Stimulated activated CD8-positive, alpha-beta memory T cell treated with anti-CD3 and anti-CD28 coated beads, Interleukin-7, amount 100 ng/mL, for 48 hours (primary cell): ENCODE measurements around the gene PCSK6.
"Not testable (repeated sequence)": the region's sequence is repeated elsewhere in the genome, so short reads cannot be mapped to it uniquely, and the experiment has no call there.

Experiments used
- DNase-seq, 2 donors: peaks; one replicate each; pipeline ENCODE4 v3.0.0-alpha.2; 2020; ENCODE audit warnings: low read depth in 1 of 2; ENCODE audit errors: extremely low read depth in 1 of 2

The PCSK6 gene

GRCh38 chr15:101294731-101295606 lies 194.5 kb downstream of the PCSK6 start, which contains the start of gene SNRPA1:
TSS of gene SNRPA1 (minus strand) at chr15:101295248. CDS start at chr15:101295178, 70 bp downstream.
- peak; percentile 94 to 95 for DNase-seq

DNA sequence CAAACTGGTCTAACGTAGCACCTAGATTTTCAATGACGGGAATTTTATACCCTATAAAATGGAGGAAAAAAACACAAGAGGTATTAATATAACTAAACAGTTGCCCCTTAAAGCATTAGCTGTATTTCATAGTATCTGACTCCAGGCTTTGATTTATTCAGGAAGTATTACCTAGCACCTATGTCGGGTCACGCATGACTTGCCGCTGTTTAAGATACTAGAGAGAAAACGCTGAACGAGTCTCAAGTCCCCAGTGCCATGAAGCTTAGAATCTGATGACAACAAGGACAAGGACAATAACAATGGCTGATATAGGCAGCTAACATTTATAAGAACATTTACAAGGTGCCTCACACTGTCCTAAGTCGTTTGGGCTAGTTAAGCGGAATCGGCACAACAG lies 196.4 kb downstream of the PCSK6 start:
- no peak for DNase-seq

DNA sequence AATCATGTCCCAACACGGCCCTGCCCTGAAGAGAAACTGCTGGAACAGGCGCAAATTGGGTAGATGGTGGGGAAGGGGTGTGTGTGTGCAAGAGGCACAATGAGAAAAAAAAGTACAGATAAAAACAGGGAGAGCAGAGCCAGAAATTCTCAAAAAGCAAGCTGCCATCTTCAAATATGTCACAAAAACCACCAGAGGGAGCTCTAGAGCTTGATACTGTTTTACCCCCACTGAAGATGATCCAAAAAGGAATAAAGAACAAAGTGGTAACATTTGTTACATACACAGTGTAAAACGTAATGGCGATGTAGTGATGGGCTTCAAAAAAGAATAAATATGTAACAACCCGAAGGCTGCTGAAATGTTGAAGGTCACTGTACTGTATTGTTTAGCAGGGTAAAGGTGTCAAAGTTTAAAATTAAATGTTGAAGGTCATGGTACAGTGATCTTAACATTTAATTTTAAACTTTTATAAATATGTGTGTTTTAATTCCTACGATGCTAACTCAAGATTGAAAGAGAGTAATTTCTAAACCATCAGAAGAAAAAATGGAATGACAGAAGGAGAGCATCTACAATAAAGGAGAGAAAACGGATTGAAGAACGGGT lies 200.5 kb downstream of the PCSK6 start:
- DNase-seq, result no peak

DNA sequence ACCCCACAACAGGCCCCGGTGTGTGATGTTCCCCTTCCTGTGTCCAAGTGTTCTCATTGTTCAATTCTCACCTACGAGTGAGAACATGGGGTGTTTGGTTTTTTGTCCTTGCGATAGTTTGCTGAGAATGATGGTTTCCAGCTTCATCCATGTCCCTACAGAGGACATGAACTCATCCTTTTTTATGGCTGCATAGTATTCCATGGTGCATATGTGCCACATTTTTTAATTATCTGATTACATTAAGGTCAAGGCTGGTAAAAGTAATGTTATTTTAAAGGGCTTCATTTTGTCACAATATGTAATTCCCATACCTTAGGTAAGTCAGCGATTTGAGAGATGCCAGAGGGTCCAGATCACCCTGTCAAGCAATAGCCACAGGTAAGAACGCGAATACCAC lies 202.2 kb downstream of the PCSK6 start:
- not testable (repeated sequence) for DNase-seq

DNA sequence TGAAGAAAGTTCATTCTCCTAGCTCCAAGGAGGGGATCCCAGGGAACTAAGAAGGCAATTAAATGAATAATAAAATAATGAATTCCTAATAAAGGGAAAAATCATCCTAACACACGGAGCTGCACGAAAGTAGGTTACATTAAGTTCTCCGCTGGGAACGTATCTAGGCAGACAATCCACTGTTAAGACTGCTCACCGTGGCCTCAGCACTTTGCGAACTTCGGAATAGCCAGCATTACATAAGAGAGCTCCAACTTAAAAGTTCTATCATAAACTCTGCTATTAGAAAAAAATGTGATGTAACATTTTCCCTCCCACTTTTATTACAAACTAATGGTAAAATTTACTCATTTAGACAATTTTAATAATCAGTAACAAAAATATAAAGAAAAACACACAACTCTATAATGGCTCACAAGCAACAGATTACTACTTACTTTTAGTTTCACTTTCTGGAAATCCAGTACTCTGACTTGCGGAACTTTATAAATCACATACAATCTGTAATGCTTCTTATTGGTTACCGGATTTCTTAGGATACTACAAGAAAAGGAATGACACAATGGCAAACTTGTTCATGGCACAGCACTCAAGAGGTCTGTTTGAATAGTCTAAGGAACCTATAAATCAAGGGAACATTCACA lies 202.9 kb downstream of the PCSK6 start:
- DNase-seq, result no peak

GRCh38 chr15:101283931-101284330 lies 205.6 kb downstream of the PCSK6 start:
- DNase-seq, result no peak

DNA sequence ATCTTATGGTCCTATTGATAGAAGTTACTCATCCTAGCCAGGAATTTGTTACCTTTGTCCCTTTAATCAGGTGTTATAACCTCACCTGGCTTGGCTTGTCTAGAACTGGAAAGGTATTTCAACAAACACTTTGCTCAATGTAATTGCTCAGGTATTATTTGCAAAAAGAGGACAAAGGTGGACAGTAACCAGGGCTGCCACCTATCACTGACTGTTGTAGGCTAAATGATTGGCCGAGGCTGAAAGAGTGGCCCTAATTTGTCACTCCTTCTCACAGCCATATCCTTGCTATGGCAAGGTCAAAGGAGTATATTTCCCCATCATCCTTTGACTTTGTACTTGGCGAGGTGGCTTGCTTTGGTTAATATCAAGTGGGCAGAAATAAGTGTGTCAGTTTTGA lies 209.5 kb downstream of the PCSK6 start:
- DNase-seq, result no peak

DNA sequence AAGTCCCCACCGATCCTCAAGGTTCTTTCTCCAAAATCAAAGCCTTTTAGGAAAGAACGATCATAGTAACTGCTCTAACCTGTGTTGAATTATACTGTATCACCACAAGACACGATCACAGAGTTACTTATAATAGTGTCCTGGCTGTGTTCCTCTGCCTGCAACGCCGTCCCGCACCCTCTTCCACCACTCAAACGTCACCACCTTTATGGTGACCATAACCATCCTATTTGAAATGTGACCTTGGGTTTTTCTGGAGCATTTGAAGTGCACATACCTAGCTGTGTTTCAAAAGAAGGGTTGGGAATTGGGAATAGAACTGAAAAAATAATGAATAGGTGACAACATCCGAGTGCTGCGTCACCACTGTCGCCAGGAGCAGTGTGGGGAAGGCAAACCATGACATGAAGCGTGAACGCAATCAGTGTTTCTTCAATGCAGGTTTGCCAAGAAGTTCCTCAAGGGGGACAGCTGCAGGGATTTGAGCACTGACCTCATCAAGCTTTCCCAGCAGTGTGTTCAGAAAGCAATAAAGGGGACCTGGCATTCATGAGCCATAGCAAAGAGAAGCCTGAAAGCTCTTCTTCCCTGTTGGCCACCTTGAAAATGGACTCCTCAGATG lies 211.5 kb downstream of the PCSK6 start:
- DNase-seq, result no peak

GRCh38 chr15:101277038-101277822 lies 212.3 kb downstream of the PCSK6 start, which contains the start of gene SELENOS:
TSS of gene SELENOS (minus strand) at chr15:101277485. CDS start at chr15:101277417, 68 bp downstream.
- DNase-seq, result peak; percentile 74 to 80

GRCh38 chr15:101276501-101277037 lies 212.9 kb downstream of the PCSK6 start:
- DNase-seq, result no peak

DNA sequence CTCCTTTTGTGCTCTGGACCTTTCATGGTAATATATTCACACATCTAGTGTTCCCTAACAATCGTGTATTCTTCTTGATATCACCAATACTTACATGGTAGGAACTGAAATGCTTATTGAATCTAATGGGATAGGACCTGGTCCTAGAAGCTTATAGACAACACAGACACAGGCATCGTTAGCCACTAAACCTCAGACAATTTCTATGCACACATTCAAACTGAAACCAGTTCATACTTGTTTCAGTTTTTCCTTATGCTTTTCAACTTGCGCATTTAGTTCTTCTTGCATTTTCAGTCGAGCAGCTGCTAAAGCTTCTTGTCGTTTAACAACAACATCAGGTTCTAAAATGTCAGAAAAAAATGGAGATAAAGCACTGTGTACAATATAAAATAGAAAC lies 214.5 kb downstream of the PCSK6 start:
- DNase-seq, result no peak

DNA sequence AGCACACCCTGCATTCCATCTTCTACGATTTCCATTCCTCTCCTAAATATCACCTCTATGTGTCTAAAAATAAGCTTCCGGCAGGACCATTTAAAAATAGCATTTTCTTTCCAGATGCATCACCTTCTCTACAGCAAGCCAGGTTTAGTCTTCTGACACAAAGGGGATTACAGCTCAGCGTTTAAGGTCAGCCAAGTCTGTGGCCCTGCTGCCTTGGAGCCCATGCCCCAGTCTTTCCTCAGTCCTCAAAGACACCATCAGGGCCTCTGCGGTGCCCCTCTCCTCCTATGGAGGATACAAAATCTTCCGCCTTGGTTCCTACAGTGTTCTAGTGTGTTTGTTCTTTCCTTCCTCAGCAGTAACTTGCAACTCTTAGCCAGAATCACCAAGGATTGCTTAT lies 216.0 kb downstream of the PCSK6 start:
- DNase-seq, result no peak

DNA sequence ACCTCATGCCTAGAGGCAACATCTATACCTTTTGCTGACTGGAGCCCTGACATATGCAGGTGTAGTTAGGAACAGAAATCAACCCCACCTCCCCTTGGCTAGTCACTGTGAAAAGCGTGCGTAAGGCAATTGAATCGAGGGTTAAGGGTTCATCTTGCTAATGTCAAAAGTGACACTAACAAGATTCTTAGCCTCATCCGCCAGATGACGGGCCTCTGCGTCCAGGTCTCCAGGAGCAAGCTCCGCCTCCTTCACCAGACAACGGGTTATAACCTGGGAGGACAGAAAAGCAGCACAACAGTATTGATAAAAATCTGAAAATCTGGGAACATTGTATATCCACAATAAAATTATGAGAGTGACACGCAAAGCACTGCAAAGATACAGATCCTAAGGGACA lies 216.9 kb downstream of the PCSK6 start:
- DNase-seq, result no peak

- DNase-seq, result no peak
Observed at GRCh38 chr15:101269479-101270223, 219.9 kb downstream of the PCSK6 start.

DNA sequence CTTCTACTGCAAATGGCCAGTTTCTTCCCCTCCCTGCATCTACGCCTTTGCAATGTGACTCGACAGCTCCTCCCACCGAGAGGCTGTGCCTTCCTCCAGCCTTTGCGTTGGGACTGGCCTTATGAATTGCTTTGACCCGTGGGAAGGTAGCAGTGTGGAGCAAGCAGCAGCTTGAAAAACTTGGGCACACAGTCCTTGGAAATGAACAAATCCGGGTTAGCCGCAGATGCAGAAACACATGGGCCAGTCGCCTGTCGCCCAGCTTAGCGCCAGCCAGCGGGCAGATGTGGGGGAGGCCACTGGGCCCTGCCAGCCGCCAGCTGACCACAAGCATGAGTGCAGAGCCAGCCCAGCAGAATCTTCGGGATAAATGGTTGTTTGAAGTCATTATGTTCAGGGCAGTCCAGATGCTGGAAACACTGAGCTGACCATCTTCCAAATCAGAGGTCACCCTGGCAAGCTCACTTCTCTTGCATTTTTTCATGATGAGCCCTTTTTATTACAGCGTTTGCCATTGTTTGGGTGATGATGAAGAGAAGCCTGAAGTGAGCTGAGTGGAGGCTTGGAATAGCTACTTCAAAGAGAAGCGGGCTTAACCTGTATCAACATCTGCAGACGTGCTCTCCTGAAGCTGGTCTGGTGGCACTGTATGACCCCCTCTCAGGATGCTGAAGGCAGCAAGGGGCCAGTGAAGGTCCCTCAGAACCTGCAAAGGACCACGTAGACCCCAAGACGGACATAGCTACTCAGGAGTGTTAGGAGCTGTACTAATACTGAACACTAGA lies 222.0 kb downstream of the PCSK6 start:
- DNase-seq, result no peak

DNA sequence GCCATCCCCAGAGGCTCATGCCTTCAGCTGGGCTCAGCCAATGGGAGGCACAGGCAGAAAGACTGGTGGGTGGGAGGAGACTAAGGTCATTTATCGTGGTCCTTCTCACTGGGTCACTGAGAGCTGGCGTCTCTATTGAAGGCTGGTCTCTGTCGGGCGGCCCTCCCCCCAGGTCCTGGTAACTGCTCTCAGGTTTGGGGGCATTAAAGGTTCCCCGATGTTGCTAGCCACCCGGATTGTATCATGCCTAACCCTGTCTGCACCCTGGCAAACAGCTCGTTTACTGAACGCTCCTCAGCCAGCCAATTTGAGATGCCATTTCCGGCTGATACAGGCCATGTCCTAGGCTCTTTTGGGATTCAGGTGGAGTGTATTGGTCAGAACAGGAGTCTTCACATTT lies 222.7 kb downstream of the PCSK6 start:
- DNase-seq, result no peak

DNA sequence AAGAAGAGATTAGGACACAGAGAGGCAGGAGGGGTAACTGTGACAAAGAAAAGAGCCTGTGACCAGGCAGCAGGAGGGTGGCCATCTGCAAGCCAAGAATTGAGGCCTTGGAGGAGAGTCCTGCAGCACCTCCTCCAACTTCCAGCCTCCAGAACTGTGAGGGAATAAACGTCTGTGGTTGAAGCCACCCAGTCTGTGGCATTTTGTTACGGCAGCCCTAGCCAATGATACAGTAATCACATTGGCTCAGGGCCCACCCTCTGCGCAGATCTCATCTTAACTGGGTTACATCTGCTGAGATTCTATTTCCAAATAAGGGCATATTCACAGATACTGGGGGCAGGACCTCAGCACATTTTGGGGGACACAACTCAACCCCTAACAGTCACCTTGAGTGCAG lies 223.5 kb downstream of the PCSK6 start:
- no peak for DNase-seq

- DNase-seq, result no peak
Observed at GRCh38 chr15:101264911-101265641, 224.4 kb downstream of the PCSK6 start.
